T1000 (cell line): ENCODE measurements around the gene KCNH5.
"Not testable (repeated sequence)": the region's sequence is repeated elsewhere in the genome, so short reads cannot be mapped to it uniquely, and the experiment has no call there.

ENCODE experiments used
- DNase-seq: peaks from one replicate; lab custom pipeline; 2025; ENCODE audit warnings: mixed read lengths; lab: John Stamatoyannopoulos, UW

Gene KCNH5

DNA sequence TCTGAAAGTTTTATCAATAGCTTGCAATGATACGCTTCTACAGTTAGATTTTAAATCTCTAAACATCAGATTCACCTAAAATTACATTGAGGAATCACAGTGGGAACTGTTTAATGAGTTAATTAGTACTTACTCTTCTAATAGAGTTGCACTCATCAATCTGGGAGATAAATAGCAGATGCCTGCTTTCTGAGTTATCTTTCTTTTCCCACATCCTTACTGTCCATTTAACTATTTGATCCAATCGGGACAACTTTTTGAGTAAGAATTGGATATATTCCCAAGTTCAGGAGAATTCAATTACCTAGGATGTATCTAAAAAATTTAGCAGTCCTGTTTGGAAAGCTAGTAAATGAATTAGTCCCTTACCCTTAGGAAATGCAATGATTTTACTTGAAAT is 162.3 kb downstream of the KCNH5 start:
- no peak for DNase-seq

DNA sequence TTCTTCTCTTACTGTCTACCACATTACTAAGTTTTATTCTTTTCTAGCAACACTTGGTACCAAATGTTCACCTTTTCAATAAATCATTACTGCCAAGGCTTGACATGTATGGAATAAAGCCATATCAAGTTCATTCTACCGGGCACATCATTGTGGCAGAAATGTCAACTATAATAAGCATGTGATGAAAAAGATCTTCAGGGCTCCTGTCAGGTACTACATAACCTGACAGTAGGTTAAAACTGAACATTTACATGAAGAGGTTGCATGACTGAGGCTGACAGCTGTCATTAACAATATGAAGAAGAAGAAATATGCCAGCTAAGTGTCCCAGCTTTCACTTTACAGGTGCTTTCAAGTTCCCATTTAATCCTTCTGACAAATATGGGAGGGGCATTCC is 178.9 kb downstream of the KCNH5 start:
- no peak for DNase-seq

DNA sequence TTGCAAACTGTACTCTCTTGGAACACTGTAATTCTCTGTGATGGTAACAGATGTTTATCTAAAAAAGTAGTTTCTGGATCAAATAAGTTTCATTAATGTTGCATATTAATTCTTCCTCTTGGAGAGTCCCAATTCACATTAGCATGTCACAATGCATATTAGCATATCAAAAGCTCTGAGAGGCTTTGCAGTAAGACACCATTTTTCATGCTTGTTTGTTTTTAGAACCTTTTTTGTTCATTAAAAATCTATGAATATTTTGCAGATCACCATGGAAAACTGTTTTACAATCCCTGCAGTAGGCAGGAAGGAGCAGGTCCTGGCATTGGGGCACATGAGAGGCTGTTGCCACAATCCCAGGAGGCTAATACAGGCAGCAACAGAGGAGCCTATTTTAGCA is 180.7 kb downstream of the KCNH5 start:
- DNase-seq = no peak

DNA sequence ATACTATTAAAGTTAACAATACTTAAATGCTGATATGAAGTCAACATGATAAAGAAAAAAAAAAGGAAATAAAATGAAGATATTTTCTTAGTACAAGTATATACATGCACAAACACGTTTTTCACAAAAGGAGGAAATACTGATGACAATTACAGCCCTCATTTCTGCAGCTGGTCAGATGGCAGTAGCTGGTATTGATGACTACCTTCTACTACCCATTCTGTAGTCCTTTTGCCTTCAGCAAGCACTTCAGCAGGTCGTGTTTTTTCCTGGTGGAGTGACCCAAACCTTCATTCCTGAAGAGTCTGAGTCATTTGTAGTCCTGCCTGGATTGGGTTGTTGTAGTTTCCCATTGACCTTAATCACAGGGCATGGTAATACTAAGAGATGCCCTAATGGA is 187.2 kb downstream of the KCNH5 start:
- DNase-seq = not testable (repeated sequence)

DNA sequence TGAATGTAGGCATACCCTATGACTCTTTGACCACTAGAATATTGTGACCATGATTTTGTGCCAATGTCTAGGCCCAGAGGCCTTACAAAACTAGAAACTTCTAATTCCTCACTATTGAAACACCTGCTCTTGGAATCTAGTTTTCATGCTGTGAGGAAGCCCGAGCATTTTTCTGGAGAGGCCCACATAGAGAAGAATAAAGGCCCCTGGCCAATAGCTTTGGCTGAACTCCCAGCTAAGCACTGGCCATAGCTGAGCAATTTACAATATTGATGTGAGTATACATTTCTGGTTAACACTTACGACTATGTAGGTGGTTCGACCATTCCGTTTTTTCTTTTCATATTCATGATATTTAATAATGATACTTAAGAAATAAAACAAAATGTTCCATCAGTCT is 190.3 kb downstream of the KCNH5 start:
- no peak for DNase-seq

DNA sequence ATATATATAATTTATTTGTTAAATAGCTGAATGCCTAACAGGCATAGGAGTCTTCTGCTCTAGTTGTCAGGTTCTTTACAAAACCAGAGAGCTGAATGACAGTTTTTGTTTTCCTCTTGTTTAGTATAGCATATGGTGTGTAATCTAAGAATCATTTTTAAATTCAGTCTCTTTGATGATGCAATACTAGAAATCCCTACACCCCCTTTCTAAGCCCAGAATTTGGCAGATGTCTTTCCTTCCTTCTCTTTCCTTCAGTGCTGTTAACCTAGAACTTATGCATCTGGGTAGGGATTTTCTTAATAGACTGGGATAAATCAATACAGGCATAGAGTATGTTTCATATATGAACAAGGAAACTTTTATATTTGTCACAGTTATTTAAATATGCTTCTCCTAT is 198.1 kb downstream of the KCNH5 start:
- DNase-seq = no peak

DNA sequence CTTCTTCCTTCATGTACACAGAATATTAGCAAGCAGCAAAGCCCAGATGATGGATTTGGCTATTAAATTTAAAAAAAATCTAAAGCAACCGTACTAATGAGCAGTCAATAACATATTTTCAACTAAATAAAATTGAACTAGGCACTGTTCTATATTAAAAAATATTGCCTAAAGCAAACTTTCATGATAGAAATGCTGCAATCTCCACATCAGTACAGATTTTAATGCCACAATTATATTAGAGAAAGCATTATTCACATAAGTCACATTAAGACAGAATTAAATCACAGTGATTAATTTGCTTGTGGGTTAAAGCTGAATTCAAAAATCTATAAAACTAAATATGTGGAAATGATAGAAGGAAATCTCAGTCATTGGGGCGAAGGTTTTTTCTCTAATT is 200.7 kb downstream of the KCNH5 start:
- DNase-seq = no peak

DNA sequence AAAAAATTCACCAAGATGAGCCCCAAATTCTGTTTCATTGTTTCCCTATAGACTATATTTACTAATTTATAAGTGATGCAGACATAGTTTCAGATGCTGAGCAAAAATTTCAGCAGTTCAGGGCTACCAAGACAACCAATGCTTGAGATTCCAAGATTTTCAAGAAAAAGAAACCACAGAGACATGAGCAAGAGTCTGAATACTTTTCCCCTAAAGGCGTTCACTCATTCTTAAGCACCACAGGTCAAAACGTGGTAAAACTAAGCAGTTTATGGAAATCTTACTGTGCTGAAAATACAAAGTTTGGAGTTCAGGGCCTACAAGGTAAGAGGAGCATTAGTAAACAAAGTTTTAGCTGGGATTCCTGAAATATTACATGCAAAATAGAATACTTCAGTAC is 221.2 kb downstream of the KCNH5 start:
- no peak for DNase-seq

DNA sequence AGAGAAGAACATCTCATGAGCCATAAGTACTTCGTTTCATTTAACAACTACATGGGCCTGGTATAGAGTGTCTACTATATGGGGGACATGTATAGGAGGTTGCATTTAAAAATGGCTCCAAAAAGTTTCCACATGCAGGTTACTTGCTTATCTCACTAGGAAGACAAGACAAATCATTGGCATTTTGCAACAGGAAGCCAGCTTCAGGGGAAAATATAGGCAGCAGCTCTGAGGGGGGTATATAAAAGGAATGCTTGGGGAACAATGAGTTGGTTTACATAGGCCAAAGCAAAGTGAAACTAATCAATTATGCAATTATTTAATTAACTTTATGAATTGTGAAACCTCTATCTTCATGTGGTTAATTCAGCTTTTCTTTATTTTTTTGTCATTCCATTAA is 225.3 kb downstream of the KCNH5 start:
- no peak for DNase-seq

DNA sequence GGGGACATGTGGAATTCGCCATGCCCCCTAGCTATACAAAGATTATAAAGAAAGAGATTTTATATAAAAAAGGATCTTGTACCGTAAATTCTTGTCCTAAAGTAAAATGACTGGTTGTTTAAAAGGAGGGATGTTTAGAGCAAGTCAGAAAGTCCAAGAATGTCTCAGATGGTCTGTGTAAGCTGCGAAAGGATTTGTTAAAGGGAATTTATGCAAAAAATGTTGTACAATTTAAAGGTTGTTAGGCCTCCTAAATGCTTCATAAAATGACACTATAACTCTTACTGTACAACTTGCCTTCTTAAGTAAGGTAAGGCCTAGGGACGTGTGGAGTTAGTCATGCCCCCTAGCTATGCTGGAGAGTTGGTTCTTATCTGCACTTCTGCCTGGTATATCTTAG is 237.6 kb downstream of the KCNH5 start:
- DNase-seq = no peak

DNA sequence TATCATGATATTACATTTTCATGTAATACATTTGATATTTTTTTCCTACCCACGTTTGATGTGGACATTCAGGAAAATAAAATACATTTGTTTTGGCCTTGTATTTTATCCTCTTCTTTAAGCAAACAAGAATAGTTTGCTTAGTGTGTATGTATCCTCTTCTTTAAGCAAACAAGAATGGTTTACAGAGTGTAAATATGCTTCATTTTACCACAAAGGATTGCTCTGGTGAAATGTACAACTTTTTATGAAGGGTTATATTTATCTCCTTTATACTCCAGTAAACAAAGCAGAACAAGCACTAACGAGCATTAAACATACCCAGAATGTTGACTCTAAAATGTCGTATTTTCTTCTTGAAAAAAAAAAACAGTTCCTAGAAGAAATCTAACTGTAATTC is 244.7 kb downstream of the KCNH5 start:
- no peak for DNase-seq

DNA sequence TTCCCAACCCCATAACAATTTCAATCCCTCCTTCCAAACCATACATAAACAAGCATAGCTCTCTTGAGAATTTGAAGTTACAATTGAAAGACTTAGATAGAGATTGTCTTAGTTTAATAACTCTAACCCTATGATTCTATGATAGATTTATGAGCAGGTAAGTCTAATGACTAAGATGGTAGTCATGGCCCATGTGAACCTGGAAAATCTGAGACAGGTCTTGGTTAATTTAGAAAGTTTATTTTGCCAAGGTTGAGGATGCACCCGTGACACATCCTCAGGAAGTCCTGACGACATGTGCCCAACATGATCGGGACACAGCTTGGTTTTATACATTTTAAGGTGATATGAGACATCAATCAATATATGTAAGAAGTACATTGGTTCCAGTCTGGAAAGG is 248.8 kb downstream of the KCNH5 start:
- no peak for DNase-seq

DNA sequence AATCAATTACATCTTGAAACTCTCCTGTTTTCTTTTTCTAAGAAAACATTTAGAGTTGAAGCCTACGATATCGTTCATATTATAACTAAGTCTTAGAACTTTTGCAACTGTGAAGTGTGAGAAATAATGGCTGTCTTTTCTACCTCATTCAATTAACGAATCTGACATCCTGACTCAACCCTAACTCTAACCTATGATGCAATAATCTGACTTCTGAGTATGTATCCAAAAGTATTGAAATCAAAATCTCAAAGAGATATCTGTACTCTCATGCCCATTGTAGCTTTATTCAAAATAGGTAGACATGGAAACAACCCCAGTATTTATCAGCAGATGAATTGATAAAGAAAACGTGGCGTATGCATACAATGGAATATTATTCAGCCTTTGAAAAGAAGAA is 252.7 kb downstream of the KCNH5 start:
- DNase-seq = no peak

DNA sequence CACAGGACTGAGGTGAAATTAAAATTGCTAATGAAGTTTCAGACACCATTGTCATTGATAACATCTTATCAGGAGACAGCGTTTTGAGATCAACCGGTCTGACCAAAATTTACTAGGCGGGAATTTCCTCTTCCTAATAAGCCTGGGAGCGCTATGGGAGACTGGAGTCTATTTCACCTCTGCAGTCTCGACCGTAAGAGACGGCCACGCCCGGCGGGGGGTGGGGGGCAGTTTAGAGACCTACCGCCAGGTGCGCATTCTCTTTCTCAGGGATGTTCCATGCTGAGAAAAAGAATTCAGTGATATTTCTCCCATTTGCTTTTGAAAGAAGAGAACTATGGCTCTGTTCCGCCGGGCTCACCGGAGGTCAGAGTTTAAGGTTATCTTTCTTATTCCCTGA is 263.9 kb downstream of the KCNH5 start:
- not testable (repeated sequence) for DNase-seq

DNA sequence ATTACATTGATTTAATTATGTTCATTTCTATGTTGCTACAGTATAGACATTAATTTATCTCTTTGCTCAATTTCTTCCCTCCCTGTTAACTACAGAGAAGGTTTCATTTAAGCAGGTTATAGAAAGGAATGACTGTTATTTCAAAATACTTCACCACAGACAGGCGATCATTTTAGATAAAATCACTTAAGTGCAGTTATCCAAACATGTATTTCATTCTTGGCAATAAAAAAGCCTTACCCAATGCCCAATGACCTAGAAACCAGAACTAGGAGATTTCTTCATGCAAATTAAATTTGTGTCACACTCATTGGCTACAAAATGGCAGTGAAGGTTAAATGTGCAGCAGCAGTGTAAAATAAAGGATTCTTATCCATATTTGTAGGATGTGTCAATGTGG is 266.4 kb downstream of the KCNH5 start:
- DNase-seq = no peak

DNA sequence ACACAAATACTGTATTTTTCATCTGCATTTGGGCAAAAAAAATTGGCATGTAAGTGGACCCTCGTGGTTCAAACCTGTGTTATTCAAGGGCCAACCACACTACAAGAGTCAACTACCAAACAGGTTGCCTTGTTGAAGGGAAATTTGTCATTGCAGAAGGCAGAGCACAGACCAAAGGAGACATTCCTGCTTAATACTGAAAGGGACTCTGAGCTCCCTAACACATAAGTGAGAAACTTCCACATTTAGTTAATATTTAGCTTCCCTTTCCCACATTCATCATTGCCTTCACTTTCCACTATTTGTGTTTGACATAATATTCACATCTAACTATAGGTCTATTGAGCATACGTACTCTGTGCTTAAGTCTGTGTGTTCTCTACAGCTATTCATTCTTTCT is 266.9 kb downstream of the KCNH5 start:
- no peak for DNase-seq

DNA sequence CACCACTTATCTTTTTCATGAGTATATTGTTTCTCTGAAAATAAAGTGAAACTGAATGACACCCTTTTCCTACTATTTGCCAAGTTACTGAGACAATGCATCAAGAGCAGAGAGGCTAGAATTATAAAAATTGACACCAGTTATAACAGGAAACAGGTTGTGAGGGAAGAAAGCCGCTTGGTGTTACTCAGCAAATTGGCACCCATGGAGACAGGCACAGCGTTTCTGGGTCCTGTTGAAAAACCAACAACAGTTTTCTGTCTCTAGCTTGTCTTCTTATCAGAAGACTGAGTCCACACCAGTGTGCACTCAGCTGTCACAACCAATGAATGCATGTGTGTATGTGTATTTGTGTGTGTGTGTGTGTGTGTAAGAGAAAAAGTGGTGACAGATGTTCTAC is 267.7 kb downstream of the KCNH5 start:
- no peak for DNase-seq

DNA sequence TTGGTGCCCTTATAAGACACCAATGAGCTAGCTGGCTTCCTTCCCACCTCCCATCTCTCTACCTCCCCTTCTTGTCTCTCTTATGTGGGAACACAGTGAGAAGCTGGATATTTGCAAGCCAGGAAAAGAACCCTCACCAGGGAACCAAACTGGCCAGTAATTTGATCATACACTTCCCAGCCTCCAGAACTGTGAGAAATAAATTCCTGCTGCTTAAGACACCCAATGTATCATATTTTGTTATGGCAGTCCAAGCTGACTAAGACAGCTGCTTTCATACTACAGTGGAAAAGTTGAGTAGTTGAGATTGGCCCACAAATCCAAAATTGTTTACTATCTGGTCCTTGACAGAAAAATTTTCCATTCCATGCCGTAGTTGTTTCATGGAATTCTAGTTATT is 269.0 kb downstream of the KCNH5 start:
- no peak for DNase-seq

DNA sequence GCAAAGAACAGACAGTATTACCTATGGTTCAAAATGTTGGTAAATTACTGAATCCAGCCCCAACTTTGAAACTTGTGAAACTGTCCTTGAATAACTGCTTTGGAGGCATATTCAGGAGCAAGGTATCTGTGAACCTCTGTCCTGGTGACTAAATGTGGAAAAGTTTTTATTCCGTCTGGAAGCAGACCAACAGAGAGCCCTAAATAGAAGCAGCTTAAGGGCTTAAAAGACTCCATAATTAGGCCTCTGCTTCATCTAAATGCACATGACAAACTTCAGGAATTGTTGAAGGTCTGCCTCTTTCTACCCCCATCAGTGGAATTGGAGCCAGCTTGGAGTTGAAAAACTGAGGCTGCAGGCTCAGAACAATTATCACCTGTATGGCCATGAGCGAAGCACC is 276.5 kb downstream of the KCNH5 start:
- DNase-seq = no peak

DNA sequence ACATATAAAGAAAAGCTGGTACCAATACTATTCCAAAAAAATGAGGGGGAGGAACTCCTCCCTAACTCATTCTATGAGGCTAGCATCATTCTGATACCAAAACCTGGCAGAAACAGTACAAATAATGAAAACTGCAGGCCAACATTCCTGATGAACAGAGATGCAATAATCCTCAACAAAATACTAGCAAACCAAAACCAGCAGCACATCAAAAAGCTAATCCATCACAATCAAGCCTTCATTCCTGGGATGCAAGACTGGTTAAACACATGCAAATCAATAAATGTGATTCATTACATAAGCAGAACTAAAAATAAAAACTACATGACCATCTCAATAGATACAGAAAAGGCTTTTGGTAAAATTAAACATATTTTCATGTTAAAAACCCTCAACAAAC is 281.3 kb downstream of the KCNH5 start:
- DNase-seq = no peak

DNA sequence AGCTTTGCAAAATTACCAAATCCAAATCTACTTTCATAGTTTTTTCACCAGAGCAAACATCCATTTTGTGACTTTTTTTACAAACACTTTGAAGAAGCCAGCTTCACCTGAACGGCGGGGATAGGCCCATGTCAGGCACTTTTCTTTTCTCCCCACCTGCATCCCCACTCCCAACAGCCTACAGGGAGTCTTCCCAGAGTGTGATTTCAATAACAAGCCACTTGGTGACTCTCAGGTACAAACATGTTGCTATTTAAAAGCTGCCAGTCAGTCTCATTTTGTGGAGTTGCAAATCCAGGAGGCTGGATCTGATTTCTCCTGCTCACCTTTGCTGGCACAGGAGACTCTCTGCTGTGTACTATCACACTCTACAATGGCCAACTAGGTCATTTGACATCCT is 285.5 kb downstream of the KCNH5 start:
- DNase-seq = no peak

DNA sequence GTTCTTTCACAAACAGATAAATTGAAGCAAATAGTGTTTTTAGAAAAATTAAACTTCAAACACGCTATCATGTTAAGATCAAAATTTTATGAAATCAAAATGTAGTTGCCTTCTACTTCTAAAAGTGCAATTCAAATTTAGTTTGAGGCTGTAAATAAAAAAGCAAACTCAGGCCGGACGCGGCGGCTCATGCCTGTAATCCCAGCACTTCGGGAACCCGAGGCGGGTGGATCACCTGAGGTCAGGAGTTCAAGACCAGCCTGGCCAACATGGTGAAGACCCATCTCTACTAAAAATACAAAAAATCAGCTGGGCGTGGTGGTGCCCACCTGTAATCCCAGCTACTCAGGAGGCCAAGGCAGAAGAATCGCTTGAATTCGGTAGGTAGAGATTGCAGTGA is 298.4 kb downstream of the KCNH5 start:
- not testable (repeated sequence) for DNase-seq

DNA sequence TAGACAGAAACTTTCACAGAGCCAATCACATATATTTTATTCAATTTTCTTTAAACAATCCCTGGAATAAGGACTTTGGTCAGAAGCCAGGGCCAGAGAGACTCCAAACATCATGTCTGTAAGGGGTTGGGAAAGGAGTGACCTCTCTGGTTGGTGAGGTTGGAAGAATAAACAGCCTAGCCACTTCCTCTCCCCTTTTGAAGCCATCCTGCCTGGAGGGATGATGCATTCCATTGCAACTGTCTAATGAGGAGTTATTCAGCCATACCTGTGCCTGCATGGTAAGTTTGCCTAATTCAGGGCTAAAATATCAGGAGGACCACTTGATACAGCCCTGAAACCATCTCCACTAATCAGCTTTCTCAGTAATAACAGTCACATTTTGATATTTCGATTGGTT is 299.8 kb downstream of the KCNH5 start:
- no peak for DNase-seq

DNA sequence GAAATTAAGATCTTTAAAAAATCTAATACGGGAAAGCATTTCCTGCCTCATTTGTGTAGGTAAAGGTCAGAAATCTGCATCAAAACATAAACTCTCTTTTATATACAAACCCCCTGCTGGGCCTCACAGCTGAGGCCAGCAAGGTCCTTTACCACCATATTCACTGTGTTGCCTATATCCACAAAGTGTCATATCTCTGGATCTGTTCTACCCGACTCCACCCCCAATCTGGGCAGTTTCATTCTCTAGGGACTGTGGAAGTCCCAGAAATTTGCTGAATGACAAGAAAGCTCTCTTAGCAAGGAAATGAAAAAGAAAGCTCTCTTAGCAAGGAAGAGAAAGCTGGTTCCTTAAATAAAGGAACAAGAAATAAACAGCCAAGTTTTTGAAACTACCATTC is 301.7 kb downstream of the KCNH5 start:
- no peak for DNase-seq

DNA sequence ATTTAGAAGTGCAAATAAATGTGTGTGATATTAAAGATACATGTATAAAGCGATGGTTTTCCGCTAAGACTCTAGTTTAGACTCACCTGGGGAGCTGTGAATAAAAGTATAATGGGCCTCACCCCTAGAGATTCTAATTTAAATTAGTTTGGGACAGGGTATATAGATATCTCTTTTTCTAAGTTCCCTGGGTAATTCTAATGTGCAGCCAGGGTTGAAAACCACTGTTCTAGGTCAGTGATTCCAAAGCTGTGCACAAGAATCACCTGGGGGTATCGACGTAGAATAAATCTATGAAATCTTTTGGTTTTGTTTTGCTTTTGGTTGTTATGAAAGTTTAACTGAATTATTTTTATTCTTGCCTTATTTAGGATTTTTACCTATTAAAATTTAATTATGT is 302.1 kb downstream of the KCNH5 start:
- DNase-seq = no peak
